ENCODE data around the gene HOOK2.

- TF ChIP-seq, protein P1, sequence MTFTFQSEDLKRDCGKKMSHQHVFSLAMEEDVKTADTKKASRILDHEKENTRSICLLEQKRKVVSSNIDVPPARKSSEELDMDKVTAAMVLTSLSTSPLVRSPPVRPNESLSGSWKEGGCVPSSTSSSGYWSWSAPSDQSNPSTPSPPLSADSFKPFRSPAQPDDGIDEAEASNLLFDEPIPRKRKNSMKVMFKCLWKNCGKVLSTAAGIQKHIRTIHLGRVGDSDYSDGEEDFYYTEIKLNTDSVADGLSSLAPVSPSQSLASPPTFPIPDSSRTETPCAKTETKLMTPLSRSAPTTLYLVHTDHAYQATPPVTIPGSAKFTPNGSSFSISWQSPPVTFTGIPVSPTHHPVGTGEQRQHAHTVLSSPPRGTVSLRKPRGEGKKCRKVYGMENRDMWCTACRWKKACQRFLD (tag by site-specific recombination; IDR thresholded peaks at IDR 0.05): no peak
- TF ChIP-seq ZBTB1 (tag by site-specific recombination; IDR thresholded peaks at IDR 0.05): no peak
These were observed 54.3 kb downstream of the HOOK2 start for GRCh38 chr19:12720851-12721655.

Data from HEK293 (cell line).